K562 (cell line): ENCODE data around the gene SPOUT1. TPM values are rescaled to one million over a fixed set of nuclear protein-coding genes. Genes with fewer than 3 reads are reported as not detected.

ENCODE experiments used
- ARID1B ChIP-seq: fragments of 450-650 bp; IDR thresholded peaks from 2 replicates; pipeline ENCODE4 v1.6.1; 2016; ENCODE audit warnings: antibody characterized with exemption, mild to moderate bottlenecking, inconsistent platforms
- FOSL1 ChIP-seq: fragments of 200-800 bp; sonication (Bioruptor generic); conservative IDR thresholded peaks from 2 replicates; pipeline ENCODE4 v1.6.1; 2016; ENCODE audit warnings: missing genetic modification characterization, missing compliant biosample characterization
- FOXM1 ChIP-seq, 2 experiments: fragments of 450-650 bp in 1 of 2; sonication (generic) in 1 of 2; formaldehyde crosslinking in 1 of 2; IDR thresholded peaks; 2 replicates each; pipeline versions ENCODE4 v1.6.1 to v1.9.0; 2017 to 2022; ENCODE audit warnings: low read depth in 2 of 2, mild to moderate bottlenecking in 2 of 2, missing genetic modification reagents in 1 of 2, moderate library complexity in 1 of 2
- GABPB1 ChIP-seq: sonication (generic); formaldehyde crosslinking; IDR thresholded peaks from 2 replicates; pipeline ENCODE4 v1.8.0; 2022; ENCODE audit warnings: mild to moderate bottlenecking, missing genetic modification reagents
- MAX ChIP-seq: sonication (generic); formaldehyde crosslinking; IDR thresholded peaks from 2 replicates; pipeline ENCODE4 v1.9.0; 2022; ENCODE audit warnings: mild to moderate bottlenecking, missing genetic modification reagents
- MAZ ChIP-seq, 2 experiments: fragments of 450-650 bp in 1 of 2; sonication (generic) in 1 of 2; formaldehyde crosslinking; IDR thresholded peaks in 1 of 2; conservative IDR thresholded peaks in 1 of 2; 2 replicates each; pipeline versions ENCODE4 v1.4.0 to v1.5.0; 2020; ENCODE audit warnings: mild to moderate bottlenecking in 1 of 2, missing genetic modification reagents in 1 of 2
- MEIS2 ChIP-seq: fragments of 450-650 bp; IDR thresholded peaks from 2 replicates; pipeline ENCODE4 v1.6.1; 2014; ENCODE audit warnings: mild to moderate bottlenecking; ENCODE audit not compliant: partially characterized antibody
- MTA2 ChIP-seq: fragments of 450-650 bp; IDR thresholded peaks from 2 replicates; pipeline ENCODE4 v1.6.1; 2016; ENCODE audit warnings: low read depth
- PML ChIP-seq: IDR thresholded peaks from 2 replicates; pipeline ENCODE4 v1.6.1; 2012; ENCODE audit warnings: low read length, inconsistent platforms
- RBM39 ChIP-seq: fragments of 200-400 bp; formaldehyde crosslinking; optimal IDR thresholded peaks from 2 replicates; pipeline ENCODE3; 2018; ENCODE audit warnings: low read depth, low read length
- SMARCE1 ChIP-seq: fragments of 450-650 bp; IDR thresholded peaks from 2 replicates; pipeline ENCODE4 v1.7.1; 2016; ENCODE audit warnings: mild to moderate bottlenecking
- TBL1XR1 ChIP-seq, 2 experiments: IDR thresholded peaks; 2 replicates each; pipeline ENCODE4 v1.6.1; 2012; ENCODE audit warnings: improper control_type of control experiment in 2 of 2, low read length in 2 of 2, mild to moderate bottlenecking in 1 of 2
- TCF3 ChIP-seq: sonication (generic); formaldehyde crosslinking; IDR thresholded peaks from 2 replicates; pipeline ENCODE4 v1.4.0; 2020; ENCODE audit warnings: mild to moderate bottlenecking, missing genetic modification reagents
- TEAD4 ChIP-seq, 2 experiments: sonication (generic) in 1 of 2; formaldehyde crosslinking in 1 of 2; IDR thresholded peaks; 2 replicates each; pipeline versions ENCODE4 v1.6.1 to v1.8.0; 2012 to 2022; ENCODE audit warnings: borderline replicate concordance in 1 of 2, inconsistent platforms in 1 of 2, low read length in 1 of 2, mild to moderate bottlenecking in 1 of 2, missing genetic modification reagents in 1 of 2
- TOE1 ChIP-seq, 2 experiments: fragments of 450-650 bp in 1 of 2; sonication (generic) in 1 of 2; formaldehyde crosslinking in 1 of 2; IDR thresholded peaks; 2 replicates each; pipeline versions ENCODE4 v1.7.1 to v1.8.0; 2016 to 2022; ENCODE audit warnings: borderline replicate concordance in 2 of 2, mild to moderate bottlenecking in 2 of 2, antibody characterized with exemption in 1 of 2, inconsistent platforms in 1 of 2, low read depth in 1 of 2, missing genetic modification reagents in 1 of 2, moderate library complexity in 1 of 2
- TRIM28 ChIP-seq: fragments of 450-650 bp; IDR thresholded peaks from 2 replicates; pipeline ENCODE4 v1.6.1; 2017
- USF1 ChIP-seq: sonication (generic); formaldehyde crosslinking; IDR thresholded peaks from 2 replicates; pipeline ENCODE4 v1.9.0; 2022; ENCODE audit warnings: mild to moderate bottlenecking, missing genetic modification reagents
- ZBTB2 ChIP-seq: fragments of 450-650 bp; IDR thresholded peaks from 2 replicates; pipeline ENCODE4 v1.6.1; 2016; ENCODE audit warnings: antibody characterized with exemption
- ZEB2 ChIP-seq: fragments of 450-650 bp; IDR thresholded peaks from 2 replicates; pipeline ENCODE4 v1.6.1; 2016
- ZFP91 ChIP-seq: sonication (generic); formaldehyde crosslinking; IDR thresholded peaks from 2 replicates; pipeline ENCODE4 v1.8.0; 2022; ENCODE audit warnings: mild to moderate bottlenecking, missing genetic modification reagents
- ZNF24 ChIP-seq: fragments of 450-650 bp; IDR thresholded peaks from 2 replicates; pipeline ENCODE4 v1.6.1; 2016
- ZNF584 ChIP-seq: fragments of 200-800 bp; sonication (Bioruptor generic); IDR thresholded peaks from 2 replicates; pipeline ENCODE4 v1.6.1; 2016; ENCODE audit warnings: low read depth, mild to moderate bottlenecking, missing genetic modification characterization, missing compliant biosample characterization
- ZNF589 ChIP-seq: fragments of 200-800 bp; sonication (Bioruptor generic); IDR thresholded peaks from 2 replicates; pipeline ENCODE4 v1.6.1; 2016; ENCODE audit warnings: low read depth, missing genetic modification characterization, missing compliant biosample characterization
- polyA plus RNA-seq, 8 experiments: library from polyadenylated mRNA; depleted of rRNA in 4 of 8; stranded (reverse) in 5 of 8; unstranded in 3 of 8; fragments of >200 nt; fragmentation: Nextera tagmentation in 2 of 8; fragmentation: Illumina TruSeq in 1 of 8; extraction: Ambion mirVana in 2 of 8; extraction: Trizol in 1 of 8; gene quantifications; 2 replicates each; pipeline versions ENCODE4 v1.2.1 to v1.2.3, GENCODE V29; 2011 to 2014; ENCODE audit warnings: inconsistent platforms in 1 of 8, missing spikeins in 1 of 8
- total RNA-seq, 7 experiments: library from RNA; depleted of rRNA in 6 of 7; stranded (reverse); fragments of >200 nt in 6 of 7; fragmentation: Illumina TruSeq in 2 of 7; extraction: Trizol in 2 of 7; gene quantifications; 2 replicates each; pipeline versions ENCODE4 v1.2.1 to v1.2.3, GENCODE V29; 2011 to 2021; ENCODE audit warnings: low replicate concordance in 1 of 7

SPOUT1 gene
- total and polyA plus RNA-seq, 9 of the 15 experiments (the other 6 are each of a cell fraction or from before 2014, with no cell fraction given), result 10.6 to 121 (median 37.4) TPM

- TF ChIP-seq USF1, result no peak
- TF ChIP-seq MEIS2, result peak; percentile 43
- TF ChIP-seq ZNF589 (CRISPR knock-in tag), result 0 out of 2 replicates have a peak, but pooled peaks have one; percentile 28
- peak; percentile 20; the same call in 1 of the 2 replicates for TF ChIP-seq ZNF24
- peak; percentile 23; the same call in 1 of the 2 replicates for TF ChIP-seq TOE1 (IDR thresholded peaks at IDR 0.05; ENCODE audit: borderline replicate concordance)
- no peak for TF ChIP-seq TOE1 (CRISPR knock-in tag; IDR thresholded peaks at IDR 0.05; ENCODE audit: borderline replicate concordance, low read depth)
- TF ChIP-seq SMARCE1, result peak; percentile 81; the same call in 1 of the 2 replicates
- TF ChIP-seq MTA2, result peak; percentile 81
- peak in 1 of 2 experiments; percentile 59; a peak in 1 of 4 replicates for TF ChIP-seq TBL1XR1 (IDR thresholded peaks at IDR 0.05; ENCODE audit: low read length in 2 of 2)
- peak; percentile 96 for TF ChIP-seq ARID1B
- TF ChIP-seq ZEB2, result peak; percentile 86
- peak; percentile 63; the same call in 1 of the 2 replicates for TF ChIP-seq MAX
- peak; percentile 94 for TF ChIP-seq TCF3
- 0 out of 4 replicates have a peak, but pooled peaks of 1 of the 2 experiments have one; percentile 31 for TF ChIP-seq MAZ (CRISPR knock-in tag; conservative IDR thresholded peaks at IDR 0.05 in 1 of 2, IDR thresholded peaks at IDR 0.05 in 1 of 2)
- no peak for TF ChIP-seq ZNF584 (CRISPR knock-in tag)
- peak; percentile 55; the same call in 1 of the 2 replicates for TF ChIP-seq FOXM1 (IDR thresholded peaks at IDR 0.05; ENCODE audit: low read depth)
- TF ChIP-seq FOXM1 (CRISPR knock-in tag; IDR thresholded peaks at IDR 0.05; ENCODE audit: low read depth), result no peak
- TF ChIP-seq FOSL1 (tag), result peak; percentile 34; the same call in 1 of the 2 replicates
- TF ChIP-seq ZFP91 (CRISPR knock-in tag), result no peak
- peak; percentile 88 for TF ChIP-seq TEAD4 (IDR thresholded peaks at IDR 0.05; ENCODE audit: low read length)
- TF ChIP-seq TEAD4 (CRISPR knock-in tag; IDR thresholded peaks at IDR 0.05; ENCODE audit: borderline replicate concordance), result no peak
- TF ChIP-seq PML, result peak; percentile 61
- TF ChIP-seq GABPB1 (CRISPR knock-in tag), result peak; percentile 62
- TF ChIP-seq RBM39, result peak; percentile 23
- TF ChIP-seq TRIM28, result peak; percentile 66
- TF ChIP-seq ZBTB2, result peak; percentile 31; the same call in 1 of the 2 replicates
These were observed 15.8 kb upstream of the SPOUT1 start (continued) for GRCh38 chr9:128845186-128845931.
